GM10248 (cell line): ENCODE measurements around the gene LILRB4.
"Not testable (repeated sequence)": the region's sequence is repeated elsewhere in the genome, so short reads cannot be mapped to it uniquely, and the experiment has no call there.

ENCODE experiments used
- CTCF ChIA-PET: fragments of 300-600 bp; sonication (Branson Sonifier 250); formaldehyde crosslinking; extraction: SDS; loops from one replicate; lab custom pipeline; 2021; ENCODE audit warnings: antibody characterized with exemption; lab: Yijun Ruan, JAX
- POLR2A ChIA-PET: fragments of 350-650 bp; sonication (Branson Sonifier 250); formaldehyde crosslinking; extraction: SDS; loops from one replicate; lab custom pipeline; 2020; ENCODE audit warnings: antibody characterized with exemption; lab: Yijun Ruan, JAX
- DNase-seq: peaks from one replicate; pipeline ENCODE4 v3.0.0; 2012; ENCODE audit errors: extremely low spot score
- TF ChIP-seq, protein P1 (sequence below): IDR thresholded peaks from 2 replicates; pipeline ENCODE4 v1.5.1; 2012; ENCODE audit warnings: mild to moderate bottlenecking, low read depth; ENCODE audit errors: extremely low read depth, missing control alignments, control extremely low read depth

Gene LILRB4

DNA sequence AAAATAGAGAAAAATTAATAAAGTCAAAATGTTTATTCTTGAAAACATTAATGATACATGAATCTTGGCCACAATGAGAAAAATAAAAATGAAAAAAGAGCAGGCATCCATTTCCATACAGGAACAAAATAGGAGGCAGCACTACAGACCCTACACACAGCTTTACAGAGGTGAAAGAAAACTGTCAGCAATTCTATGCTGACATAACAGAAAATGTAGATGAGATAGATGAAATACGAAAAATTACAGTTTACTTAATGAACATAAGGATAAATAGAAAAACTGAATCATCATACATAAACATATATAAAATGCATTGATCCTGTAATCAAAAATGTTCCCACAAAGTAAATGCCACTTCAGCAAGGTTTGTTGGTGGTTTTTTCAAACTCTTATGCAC is 5.6 kb downstream of the LILRB4 start:
- CTCF ChIA-PET = interaction anchor here (10.3 to 31.0 kb wide), 3 partner anchors 8 to 189 kb away, joined by 129 to 542 read pairs (median 542); partner anchors contain the start of gene LILRB4
- TF ChIP-seq, protein P1, sequence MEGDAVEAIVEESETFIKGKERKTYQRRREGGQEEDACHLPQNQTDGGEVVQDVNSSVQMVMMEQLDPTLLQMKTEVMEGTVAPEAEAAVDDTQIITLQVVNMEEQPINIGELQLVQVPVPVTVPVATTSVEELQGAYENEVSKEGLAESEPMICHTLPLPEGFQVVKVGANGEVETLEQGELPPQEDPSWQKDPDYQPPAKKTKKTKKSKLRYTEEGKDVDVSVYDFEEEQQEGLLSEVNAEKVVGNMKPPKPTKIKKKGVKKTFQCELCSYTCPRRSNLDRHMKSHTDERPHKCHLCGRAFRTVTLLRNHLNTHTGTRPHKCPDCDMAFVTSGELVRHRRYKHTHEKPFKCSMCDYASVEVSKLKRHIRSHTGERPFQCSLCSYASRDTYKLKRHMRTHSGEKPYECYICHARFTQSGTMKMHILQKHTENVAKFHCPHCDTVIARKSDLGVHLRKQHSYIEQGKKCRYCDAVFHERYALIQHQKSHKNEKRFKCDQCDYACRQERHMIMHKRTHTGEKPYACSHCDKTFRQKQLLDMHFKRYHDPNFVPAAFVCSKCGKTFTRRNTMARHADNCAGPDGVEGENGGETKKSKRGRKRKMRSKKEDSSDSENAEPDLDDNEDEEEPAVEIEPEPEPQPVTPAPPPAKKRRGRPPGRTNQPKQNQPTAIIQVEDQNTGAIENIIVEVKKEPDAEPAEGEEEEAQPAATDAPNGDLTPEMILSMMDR = no peak
- DNase-seq = no peak
- POLR2A ChIA-PET = no interaction called here

DNA sequence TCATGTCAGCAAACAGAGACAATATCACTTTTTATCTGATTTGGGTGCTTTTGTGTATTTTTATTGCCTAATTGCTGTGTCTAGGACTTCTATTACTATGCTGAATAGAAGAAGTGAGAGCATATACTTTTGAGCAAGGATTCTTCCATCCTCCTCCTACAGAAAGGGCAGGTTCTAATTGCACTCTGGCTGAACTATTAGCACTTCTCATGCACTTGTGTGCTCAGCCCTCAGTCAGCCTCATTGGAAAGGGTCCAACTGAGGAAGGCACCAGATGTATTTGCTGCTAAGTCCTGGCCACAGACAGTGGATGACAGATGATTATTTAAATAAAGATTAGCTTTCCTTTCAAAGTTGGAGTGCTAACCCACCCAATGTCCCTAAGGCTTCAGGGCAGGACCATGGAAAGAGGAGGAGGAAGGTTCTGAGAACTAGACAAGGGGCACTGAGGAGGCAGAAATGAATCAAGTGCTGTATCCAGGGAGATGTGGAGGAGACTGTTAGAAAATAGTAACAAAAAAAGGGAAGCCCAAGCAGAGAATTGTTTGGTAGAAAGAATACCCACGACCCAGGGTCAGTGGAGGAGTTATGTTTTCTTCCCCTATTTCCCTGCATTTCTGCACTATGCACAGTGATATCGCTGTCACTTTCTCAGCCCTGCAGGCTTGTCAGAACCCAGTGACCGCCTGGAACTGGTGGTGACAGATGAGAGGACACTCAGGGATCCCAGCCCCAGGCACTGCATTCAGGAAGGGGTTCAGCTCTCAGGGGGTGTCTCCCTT is 8.0 kb downstream of the LILRB4 start:
- TF ChIP-seq, protein P1 = no peak
- ChIA-PET CTCF (interaction anchor here (10.3 to 31.0 kb wide), 3 partner anchors 8 to 191 kb away, joined by 129 to 542 read pairs (median 542); partner anchors contain the start of gene LILRB4), POLR2A (no interaction called here)
- DNase-seq = no peak

DNA sequence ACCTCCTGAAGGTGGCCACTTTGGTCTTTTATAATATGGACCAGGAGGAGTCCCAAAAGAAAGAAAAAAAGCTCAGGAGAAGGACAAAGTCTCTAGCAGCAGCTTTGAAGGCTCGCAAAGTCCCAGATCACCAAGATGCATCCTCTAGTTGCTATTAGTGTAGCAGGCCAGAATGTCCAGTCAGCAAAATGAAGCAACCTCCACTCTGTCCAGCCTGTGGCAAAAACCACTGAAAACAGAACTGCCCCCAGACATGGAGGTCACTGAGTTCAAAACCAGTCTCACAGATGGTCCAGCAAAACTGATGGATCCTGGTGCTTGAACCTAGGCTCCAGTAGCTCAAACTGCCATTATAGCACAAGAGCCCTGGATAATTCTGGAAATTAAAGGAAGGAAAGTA is 10.4 kb downstream of the LILRB4 start:
- TF ChIP-seq, protein P1 = no peak
- CTCF ChIA-PET = interaction anchor here (0.6 to 31.0 kb wide), 11 partner anchors 5 to 461 kb away, joined by 3 to 542 read pairs (median 3); partner anchors contain the start of gene LILRB4
- no peak for DNase-seq
- POLR2A ChIA-PET = interaction anchor here (0.6 kb wide), 1 partner anchor 240 kb away, joined by 4 read pairs; no protein-coding TSS in a partner anchor

DNA sequence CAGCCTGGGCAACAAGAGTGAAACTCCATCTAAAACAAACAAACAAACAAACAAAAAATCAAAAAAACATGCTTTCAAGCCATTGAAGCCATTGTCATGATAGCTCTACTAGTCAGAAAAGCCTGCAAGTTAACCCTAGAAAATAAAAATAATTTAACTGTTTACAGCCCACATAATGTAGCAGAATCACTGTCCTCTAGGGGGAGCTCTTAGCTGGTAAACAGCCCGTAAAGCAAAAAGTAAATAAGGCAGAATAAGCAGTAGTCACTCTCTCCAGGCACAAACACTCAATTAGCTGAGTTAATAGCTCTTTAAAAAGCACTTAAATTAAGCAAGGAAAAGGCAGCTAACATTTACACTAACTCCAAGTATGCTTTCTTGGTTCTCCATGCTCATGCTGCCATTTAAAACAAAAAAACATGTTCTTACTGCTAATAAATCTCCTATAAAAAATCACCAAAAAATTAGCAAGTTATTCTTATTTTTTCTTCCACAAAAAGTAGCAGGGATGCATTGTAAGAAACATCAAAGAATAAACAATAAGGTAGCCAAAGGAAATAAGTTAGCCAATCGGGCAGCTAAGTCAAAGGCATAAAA is 11.3 kb downstream of the LILRB4 start:
- ChIA-PET POLR2A (interaction anchor here (0.8 to 0.9 kb wide), 2 partner anchors 57 to 182 kb away, joined by 3 read pairs; no protein-coding TSS in a partner anchor), CTCF (interaction anchor here (0.8 to 31.0 kb wide), 24 partner anchors 4 to 486 kb away, joined by 3 to 542 read pairs (median 6); partner anchors contain the start of genes CDC42EP5 and LILRB4)
- peak; percentile 44 for DNase-seq
- TF ChIP-seq, protein P1 = peak; percentile 78

DNA sequence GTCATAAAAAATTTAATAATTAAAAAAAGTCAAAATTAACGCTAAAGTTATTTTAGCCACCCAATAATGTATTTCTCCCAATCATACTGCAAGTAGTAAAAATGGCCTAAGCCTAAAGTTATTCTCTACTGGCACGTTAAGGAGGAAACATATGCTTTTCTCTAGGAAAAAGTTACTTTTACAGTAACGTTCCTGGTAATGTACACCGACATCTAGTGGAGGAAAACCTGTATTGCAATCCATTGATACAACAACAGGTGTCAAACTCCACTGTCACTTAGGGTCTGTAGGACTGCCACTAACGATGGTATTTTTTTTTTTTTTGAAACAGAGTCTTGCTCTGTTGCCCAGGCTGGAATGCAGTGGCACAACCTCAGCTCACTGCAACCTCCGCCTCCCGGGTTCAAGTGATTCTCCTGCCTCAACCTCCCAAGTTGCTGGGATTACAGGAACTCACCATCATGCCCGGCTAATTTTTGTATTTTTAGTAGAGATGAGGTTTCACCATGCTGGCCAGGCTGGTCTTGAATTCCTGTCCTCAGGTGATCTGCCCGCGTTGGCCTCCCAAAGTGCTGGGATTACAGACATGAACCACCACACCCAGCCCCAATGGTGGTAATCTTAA is 13.5 kb downstream of the LILRB4 start:
- CTCF ChIA-PET = interaction anchor here (1.2 to 31.0 kb wide), 9 partner anchors 2 to 203 kb away, joined by 3 to 542 read pairs (median 13); partner anchors contain the start of genes CDC42EP5 and LILRB4
- POLR2A ChIA-PET = not testable (repeated sequence)
- TF ChIP-seq, protein P1 = peak; percentile 87
- DNase-seq = peak; percentile 69

DNA sequence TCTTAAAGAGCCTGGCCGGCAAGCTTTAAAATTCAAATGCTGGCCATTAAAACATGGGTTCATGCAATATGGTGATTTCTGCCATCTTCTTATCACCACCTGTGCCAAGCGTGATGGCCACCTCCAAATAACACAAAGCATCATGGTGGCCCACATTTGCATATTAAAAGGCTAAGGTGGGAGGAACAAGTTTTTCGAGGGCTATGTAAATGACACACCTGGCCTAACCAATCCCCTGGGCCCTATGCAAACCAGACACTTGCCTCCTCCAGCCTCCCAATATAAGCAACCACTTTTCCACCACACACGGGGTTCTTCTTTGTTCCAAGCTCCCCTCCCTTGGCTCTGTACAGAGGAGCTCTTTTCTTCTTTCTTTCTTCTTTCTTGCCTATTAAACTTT is 14.4 kb downstream of the LILRB4 start:
- ChIA-PET CTCF (interaction anchor here (1.2 to 21.8 kb wide), 5 partner anchors 10 to 200 kb away, joined by 3 to 542 read pairs (median 7); partner anchors contain the start of gene LILRB4), POLR2A (no interaction called here)
- TF ChIP-seq, protein P1 = no peak
- DNase-seq = no peak

DNA sequence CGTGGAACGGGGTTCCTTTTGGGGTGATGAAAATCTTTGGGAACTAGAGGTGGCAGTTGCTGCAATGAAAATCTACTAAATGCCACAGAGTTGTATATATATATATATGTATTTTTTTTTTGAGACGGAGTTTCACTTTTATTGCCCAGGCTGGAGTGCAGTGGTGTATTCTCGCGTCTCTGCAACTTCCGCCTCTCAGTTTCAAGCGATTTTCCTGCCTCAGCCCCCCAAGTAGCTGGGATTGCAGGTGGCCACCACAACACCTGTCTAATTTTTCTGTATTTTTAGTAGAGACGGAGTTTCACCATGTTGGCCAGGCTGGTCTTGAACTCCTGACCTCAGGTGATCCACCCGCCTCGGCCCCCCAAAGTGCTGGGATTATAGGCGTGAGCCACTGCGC is 18.8 kb downstream of the LILRB4 start:
- CTCF ChIA-PET = interaction anchor here (2.8 to 21.8 kb wide), 2 partner anchors 21 to 203 kb away, joined by 20 to 542 read pairs; partner anchors contain the start of gene LILRB4
- DNase-seq, POLR2A ChIA-PET: not testable (repeated sequence)
